GM18519 (cell line): ENCODE data around the gene ME2.
"Not testable (repeated sequence)": the region's sequence is repeated elsewhere in the genome, so short reads cannot be mapped to it uniquely, and the experiment has no call there.

ENCODE experiments used
- ATAC-seq: cut with Tn5 transposase; IDR thresholded peaks from one replicate; pipeline ENCODE4 v1.9.1; 2021; ENCODE audit warnings: mild to moderate bottlenecking, moderate library complexity; ENCODE audit not compliant: unreplicated experiment, low FRiP score

The ME2 gene

DNA sequence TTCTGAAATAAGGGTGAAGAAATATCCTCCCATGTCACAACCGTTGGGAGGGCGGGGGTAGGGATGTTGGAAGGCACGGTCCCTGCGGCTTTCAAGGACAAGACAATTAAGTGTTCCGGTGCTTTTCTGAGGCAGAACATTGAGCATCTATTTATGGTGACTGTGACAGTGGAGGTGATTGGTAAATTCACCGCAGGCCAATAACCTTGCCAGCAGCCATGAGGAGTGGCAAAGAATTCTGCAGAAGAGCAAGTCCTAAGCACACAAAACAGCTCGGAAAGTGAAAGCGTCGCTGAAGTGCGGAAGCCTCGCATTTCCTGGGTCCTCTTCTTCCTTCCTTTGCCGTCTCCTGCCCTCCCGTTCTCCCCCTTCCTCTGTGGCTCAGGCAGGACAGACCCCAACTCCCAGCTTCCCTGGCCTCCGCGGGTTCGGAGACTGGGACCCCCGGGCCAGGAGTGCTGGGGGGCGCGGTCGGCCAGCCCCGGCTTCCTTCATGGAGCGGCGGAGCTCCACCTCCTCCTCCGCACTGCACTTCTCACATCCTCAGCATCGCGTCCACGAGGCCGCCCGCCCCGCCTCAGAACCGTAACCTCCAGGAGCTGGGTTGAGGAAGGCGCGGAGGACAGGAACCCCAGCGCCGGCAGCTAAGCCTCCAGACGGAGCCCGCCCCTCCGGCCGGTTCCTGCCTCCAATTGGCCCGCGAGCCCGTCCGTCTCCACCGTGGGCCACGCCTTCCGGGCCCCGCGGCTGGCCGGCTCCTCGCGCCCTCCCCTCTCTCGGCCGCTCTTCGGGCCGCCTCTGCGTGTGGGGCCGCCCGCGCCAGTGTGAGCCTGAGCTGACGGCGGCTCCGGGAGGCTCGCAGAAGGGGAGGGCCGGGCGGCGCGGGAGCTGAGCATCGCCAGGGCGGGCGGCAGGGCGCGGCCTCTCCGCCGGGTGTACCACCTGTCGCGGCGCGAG is at the start of gene ME2:
Gene ME2, plus strand, starts transcription at position 774 of the 957 bp plus-strand sequence. CDS start 16,703 bp downstream, outside the sequence.
- ATAC-seq: peak; percentile 90

DNA sequence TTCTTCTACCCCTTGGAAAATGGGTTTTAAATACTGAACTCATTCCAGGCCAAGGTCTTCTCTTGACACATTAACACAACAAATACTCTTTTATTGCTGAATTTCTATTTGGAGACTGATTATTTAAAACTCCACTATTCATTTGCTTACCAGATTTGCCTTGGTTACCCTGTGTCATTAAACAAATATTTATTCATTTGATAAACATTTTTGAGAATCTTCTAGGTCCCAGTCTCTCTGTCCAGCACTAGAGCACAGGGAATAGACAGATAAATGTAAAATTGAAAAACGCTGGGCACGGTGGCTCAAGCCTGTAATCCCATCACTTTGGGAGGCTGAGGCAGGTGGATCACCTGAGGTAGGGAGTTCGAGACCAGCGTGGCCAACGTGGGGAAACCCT is 49.3 kb upstream of the ME2 start:
- ATAC-seq: no peak

DNA sequence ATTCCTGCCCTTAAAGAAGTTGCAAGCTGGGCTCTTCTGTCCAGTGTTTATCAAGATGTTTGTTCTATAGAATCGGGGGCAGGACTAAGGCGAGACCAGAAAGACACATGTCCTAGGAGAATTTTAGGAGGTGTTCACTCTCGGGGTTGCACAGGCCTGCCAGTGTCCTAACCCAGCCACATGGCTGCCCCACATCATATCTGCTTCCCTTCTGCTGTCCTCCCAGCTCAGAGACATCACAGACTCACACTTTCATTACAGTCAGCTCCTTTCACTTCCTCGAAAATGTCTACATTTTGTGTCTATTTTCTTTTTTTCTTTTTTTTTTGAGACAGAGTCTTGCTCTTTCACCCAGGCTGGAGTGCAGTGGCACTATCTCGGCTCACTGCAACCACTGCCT is 48.4 kb upstream of the ME2 start:
- peak; percentile 43 for ATAC-seq

DNA sequence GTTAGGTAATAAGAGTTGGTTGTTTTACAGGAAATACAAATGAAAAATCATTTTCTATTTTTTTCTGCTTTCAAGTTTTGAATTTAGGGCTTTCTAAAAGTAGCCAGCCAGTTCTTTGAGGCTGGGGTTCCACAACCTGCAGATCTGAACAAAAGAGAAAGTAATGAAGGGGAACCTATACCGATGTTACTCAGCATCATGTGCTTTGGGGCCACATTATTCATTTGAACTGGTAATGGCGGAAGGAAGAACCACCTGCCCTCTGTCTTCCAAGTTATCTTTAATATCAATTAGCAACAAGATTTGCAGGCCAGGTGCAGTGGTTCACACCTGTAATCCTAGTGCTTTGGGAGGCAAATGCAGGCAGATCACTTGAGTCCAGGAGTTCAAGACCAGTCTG is 46.2 kb upstream of the ME2 start:
- no peak for ATAC-seq

DNA sequence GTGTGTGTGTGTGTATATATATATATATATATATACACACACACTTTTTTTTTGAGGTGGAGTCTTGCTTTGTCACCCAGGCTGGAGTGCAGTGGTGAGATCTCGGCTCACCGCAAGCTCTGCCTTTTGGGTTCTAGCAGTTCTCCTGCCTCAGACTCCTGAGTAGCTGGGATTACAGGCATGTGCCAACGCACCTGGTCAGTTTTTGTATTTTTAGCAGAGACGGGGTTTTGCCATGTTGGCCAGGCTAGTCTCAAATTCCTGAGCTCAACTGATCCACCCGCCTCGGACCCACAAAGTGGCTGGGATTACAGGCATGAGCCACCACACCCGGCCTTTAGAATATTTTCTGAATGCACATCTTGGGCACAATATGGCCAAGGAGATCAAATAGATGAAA is 45.4 kb upstream of the ME2 start:
- not testable (repeated sequence) for ATAC-seq

DNA sequence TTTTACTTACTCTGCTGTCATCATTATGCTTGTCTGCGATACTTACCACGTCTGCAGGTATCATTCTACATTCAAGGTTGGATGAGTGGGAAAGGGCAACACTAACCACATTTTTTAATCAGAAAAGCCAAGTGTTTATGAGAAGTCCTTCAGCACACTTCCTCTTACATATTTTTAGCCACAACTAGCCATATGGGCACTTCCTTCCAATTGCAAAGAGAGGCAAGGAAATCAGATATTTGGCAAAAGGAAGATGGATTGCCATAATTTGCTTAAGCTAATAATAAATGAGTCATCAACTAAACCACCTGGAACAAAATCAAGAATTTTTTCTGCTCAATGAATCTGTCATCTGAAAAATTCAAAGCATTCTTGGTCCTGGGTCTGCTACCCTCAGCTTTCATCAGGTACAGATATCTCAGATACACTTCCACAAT is 42.4 kb upstream of the ME2 start:
- ATAC-seq: no peak

DNA sequence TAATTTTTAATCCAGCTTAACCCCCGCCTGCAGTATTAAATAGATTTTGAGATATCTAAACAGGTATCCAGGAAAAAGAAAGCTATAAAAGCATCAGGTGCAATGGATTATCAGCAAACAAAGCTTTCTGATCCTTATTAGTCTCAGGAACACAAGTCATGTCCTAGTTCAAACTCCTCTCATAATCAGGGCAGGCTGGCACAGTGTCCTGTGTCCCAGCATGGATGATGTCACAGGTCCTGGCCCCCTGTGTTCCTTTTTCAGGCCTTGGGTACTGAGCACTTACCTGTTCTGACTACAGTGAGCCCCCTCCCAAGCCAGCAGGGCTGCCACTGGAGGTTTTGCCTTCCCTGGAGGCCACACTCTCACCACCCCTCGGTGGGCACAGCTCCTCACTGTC is 39.6 kb upstream of the ME2 start:
- no peak for ATAC-seq

DNA sequence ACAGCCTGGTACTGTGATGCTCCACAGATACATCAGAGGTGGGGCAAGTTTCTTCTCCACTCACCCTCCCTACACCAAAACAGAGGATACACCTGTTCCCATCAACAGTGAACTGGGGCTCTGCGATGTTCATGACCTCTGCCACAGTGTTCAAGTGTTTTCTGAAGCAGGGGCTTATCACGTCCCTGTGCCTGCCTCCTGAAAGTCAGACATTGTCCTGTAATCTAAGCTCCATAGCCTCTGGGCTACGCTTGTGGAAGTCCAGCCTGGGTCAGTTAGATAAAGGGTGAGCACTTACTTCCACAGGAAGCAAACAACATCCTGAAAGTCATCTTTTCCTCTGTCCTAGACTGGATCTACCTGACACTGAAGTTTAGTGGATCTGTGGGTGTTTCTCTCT is 38.9 kb upstream of the ME2 start:
- no peak for ATAC-seq

DNA sequence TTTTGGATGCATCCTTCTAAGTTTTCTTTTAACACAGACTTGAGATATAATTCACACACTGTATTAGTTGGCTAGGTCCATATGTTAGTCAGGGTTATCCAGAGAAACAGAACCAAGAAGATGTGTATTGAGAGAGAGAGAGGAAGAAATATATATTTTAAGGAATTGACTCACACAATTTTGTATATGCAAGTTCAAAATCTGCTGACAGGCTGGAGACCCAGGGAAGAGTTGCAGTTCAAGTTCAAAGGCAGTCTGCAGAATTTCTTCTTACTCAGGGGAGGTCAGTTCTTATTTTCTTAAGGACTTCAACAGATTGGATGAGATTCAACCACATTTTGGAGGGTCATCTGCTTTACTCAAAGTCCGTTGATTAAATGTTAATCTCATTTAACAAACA is 36.1 kb upstream of the ME2 start:
- no peak for ATAC-seq

DNA sequence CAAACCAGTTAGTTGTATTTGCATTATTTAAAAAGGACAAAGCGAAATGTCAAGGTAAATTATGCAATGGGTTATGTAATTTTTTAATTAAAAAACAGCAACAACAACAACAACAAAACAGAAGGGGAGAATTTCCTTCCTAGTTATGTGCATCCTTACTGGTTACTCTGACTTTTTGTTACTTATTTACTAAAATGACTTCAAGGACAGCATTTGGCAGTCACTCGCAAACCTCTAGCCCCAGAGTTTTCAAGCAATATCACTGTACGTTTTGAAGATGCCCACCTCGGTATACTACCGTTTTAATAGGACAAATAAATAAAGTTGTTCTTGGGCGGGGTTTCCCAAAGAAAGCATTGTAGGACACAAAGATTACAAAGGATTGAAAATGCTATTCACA is 34.4 kb upstream of the ME2 start:
- no peak for ATAC-seq

DNA sequence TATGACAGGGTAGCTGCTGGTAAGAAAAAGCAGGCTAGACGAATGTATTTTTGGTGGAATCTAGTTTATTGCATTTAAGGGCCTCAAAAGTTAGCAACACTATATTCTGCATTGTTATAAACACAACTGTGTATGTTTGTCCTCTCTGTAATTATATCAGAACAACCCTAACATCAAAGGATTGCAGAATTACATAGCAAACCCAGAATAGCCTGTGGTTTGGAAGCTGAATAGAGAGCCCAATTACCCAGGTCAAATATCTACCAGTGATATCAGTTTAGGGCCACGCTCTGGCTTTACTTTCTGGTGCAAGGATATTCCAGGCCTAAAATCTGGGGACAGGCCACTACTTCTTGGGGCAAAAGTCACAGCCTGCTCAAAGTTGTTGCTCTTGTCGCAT is 34.0 kb upstream of the ME2 start:
- ATAC-seq: no peak

DNA sequence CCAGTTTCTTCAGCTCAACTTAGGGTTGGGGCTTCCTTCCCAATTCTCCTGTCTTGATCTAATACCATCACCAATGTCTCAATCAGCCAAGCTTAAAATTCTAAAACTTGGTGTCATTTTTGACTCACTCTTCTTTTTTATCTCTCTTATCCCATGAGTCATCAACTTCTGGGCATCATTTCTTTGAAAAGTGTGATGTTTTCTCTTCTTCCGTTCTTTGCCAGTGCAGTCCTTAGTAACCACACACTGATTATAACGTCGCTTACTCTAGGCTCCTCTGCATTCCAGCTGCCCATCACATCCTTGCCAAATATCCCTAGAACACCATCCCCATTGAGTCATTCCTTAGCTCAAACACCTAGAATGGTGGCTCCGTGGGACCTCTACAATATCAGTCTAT is 31.7 kb upstream of the ME2 start:
- ATAC-seq: no peak

DNA sequence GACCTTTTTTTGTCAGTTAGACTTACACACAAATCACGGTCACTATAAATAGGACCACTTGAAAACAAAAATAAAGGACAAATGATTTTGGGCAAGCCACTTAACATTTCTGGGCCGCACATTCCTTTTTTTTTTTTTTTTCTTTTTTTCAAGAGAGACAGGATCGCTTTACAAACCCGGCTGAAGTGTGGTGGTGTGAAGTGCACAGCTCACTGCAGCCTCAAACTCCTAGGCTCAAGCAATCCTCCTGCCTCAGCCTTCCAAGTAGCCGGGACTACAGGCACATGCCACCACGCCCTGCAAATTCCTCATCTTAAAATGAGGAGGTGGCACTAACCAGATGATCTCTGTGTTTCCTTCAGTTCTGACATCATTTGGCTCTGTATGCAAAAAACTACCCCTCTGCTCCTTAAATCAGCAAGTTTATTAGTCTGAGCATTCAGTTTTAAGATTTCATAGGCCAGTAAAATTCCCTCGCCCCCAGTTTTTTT is 30.8 kb upstream of the ME2 start:
- ATAC-seq: no peak

DNA sequence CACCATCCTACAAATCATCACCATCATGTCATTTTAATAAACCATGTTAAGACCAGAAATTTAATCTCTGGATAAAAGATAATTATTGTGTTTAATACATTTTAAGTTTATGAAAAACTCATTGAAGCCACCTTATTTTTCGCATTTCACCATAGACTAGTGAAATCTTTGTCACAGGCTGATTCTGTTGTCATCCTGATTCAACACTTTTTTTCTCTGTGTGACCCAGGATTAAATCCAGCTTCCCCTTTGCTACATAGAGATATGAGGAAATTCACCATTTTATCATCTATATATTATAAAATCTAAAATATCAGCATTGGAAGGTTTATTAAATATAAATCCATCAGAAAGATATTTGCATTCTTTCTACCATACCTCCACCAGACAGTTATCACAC is 29.9 kb upstream of the ME2 start:
- no peak for ATAC-seq

DNA sequence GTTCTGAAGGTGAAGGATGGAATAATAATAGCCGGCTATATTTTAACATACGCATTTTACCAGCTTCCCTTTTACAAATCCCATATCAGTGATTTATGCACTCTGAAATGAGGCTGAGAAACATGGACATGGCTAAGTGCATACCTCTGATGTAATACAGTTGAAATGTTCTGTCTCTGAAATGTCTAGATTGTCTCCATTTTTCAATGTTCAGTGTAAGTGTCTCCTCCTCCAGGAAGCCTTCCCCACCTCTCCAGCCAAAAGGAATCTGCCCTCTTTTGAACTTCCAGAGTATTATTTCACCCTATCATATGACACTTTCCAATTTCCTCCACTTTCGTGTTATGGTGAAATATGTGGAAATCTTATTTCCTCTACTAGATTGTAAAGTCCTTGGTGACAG is 29.5 kb upstream of the ME2 start:
- no peak for ATAC-seq

DNA sequence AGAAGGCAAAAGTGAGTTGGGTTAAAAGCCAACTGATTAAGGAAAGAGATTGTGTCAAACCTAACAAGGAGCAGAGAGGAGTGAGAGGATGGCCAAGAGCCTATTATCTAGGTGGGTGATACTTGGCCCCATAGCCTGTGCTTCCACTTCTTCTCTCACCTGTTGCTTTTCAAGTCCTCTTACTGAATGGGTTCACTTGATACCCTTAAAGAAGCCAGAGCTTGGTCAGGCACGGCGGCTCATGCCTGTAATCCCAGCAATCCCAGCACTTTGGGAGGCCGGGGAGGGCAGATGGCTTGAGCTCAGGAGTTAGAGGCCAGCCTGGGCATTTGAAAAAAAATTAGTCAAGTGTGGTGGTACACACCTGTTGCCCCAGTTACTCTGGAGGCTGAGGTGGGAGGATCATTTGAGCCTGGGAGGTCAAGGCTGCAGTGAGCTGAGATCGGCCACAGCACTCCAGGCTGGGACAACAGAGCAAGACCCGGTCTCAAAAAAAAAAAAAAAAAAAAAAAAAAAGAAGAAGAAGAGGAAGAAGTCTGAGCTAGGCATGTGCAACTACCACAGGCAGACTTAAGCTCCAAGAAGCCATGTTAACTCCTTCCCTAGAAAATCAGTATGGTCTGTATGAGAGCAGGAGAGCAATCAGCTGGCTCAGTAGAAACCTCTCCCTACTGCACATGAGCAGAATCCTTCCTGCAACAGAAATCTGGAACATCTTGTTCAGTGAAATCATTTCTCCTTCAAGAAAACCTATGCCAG is 28.4 kb upstream of the ME2 start:
- no peak for ATAC-seq

DNA sequence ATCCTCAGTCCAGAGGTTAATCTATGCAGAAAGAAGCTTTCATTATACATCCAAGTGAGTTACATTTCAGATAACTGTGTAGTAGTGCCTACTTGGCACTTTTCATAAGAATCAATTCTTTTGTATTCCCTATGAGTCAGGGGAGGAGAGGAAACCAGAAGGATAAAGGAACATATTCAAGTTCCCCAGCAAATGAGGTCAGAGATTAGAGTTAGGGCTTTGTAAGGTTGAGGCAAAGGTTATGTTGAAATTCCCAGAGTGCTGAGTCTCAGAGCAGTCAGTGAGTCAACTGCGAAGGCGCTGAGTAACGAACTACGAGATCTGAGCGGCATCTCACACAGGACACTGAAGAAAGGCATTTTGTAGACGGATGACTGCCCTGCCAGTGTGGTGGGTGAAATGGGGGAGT is 25.1 kb upstream of the ME2 start:
- ATAC-seq: no peak

DNA sequence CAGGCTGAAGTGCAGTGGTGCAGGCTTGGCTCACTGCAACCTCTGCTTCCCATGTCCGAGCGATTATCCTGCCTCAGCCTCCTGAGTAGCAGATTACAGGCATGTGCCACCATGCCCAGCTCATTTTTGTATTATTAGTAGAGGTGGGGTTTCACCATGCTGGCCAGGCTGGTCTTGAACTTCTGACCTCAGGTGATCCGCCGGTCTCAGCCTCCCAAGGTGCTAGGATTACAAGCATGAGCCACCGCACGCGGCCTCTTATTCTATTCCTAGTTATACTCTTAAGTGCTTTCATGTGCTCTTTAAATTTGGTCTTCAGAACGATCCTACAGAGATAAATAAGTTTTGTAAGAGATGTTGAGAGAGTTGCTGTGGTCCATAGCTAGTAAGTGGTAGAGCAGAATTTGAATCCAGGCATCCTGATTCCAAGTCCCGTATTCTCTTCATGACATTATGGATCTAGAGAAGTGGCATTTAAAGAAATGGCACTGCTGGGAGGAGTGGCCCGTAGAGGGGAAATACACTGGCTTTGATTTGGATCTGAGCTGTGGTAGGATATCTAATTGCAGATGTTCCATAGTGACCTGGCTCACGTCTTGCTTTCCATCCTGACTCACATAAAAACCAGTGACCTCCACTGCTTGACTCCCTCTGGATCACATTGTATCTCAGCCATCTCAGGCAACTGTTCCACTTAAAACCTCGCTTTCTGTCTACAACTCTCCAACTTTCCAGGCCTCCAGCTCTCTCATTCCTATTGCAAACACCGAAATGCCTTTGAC is 22.8 kb upstream of the ME2 start:
- no peak for ATAC-seq

DNA sequence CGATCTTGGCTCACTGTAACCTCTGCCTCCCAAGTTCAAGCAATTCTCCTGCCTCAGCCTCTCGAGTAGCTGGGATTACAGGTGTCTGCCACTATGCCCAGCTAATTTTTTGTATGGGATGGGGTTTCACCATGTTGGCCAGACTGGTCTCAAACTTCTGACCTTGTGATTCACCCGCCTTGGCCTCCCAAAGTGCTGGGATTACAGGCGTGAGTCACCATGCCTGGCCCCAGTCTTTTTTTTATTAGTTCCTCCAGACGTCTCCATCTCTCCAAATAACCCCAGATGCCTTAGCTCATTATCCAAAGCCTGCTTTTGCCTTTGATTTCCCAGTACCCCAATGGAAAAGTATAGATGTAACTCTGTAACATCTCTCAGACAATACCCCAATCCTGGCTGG is 21.8 kb upstream of the ME2 start:
- not testable (repeated sequence) for ATAC-seq

DNA sequence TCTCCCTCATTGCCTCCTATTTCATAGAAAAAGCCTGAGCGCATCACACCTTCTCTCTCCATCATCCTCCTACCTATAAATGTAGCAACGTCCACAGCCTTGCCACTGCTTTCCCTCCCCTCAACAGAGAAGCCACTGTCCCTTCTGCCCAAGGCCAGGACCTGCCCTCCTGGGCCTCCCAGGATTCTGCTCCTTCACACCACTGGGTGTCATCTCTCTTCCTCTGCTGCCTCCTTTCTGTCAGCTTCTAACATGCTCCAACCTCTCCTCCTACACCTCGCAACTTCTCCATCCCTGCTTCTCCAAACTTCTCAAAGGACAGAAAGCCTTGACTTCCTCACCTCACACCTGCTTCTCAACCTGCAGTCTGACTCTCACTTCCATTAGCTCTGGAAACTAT is 21.2 kb upstream of the ME2 start:
- no peak for ATAC-seq
